ENCODE measurements around the gene SEMA4D.

DNA sequence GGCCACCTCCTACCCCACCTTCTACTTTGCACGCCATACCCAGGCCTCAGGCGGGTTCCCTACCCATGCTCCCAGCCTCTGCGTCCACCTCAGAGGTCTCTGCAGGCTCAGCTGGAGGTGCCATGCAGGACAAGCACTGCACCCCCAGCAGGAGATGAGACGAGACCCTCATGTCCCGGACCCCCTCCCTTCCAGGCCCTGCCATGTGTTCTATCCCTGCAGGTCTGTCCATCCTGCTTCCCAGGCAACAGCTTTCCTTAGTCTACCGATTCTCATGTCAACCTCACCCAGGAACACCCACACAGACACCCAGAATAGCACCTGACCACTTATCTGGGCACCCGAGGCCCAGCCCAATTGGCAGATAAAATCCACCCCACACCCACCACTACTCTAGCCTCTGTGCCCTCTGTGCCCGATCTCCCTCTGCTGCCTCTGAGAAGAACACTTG lies 52.1 kb downstream of the SEMA4D start:
- TF ChIP-seq POLR2A (IDR thresholded peaks at IDR 0.05; ENCODE audit: low read depth, low read length): no peak
- TF ChIP-seq TAF1 (IDR thresholded peaks at IDR 0.05; ENCODE audit: borderline replicate concordance, low read depth, low read length): no peak
- TF ChIP-seq POLR2AphosphoS5 (IDR thresholded peaks at IDR 0.05; ENCODE audit: low read depth, low read length): no peak

Measured in GM12892 (cell line).